GM12891 (cell line): ENCODE results near the gene CBFA2T3.

Experiments used
- PAX5 ChIP-seq: IDR thresholded peaks from 2 replicates; pipeline ENCODE4 v1.6.1; 2011; ENCODE audit warnings: low read length, moderate library complexity, mild to moderate bottlenecking; ENCODE audit not compliant: insufficient read depth, severe bottlenecking
- POLR2A ChIP-seq: IDR thresholded peaks from 2 replicates; pipeline ENCODE4 v1.6.1; 2011; ENCODE audit warnings: low read depth, low read length, control low read depth
- POLR2AphosphoS5 ChIP-seq: IDR thresholded peaks from 2 replicates; pipeline ENCODE4 v1.6.1; 2011; ENCODE audit warnings: low read depth, low read length, control low read depth
- SPI1 ChIP-seq: IDR thresholded peaks from 2 replicates; pipeline ENCODE4 v1.6.1; 2011; ENCODE audit warnings: low read depth, low read length, control low read depth
- TAF1 ChIP-seq: IDR thresholded peaks from 2 replicates; pipeline ENCODE4 v1.6.1; 2011; ENCODE audit warnings: low read depth, low read length, control low read depth

- TF ChIP-seq POLR2A (no peak), POLR2AphosphoS5 (no peak), TAF1 (no peak), SPI1 (no peak), PAX5 (no peak)
Observed at GRCh38 chr16:89024546-89025060, 47.6 kb upstream of the CBFA2T3 start.
